Fibroblast of pulmonary artery (primary cell): ENCODE results near the gene NSD1.

Source experiments
- DNase-seq: peaks from one replicate; pipeline ENCODE4 v3.0.0-alpha.2; 2010; ENCODE audit warnings: low read depth
- H3K4me3 ChIP-seq: replicated peaks from 2 replicates; pipeline ENCODE4 v1.5.1; 2011; ENCODE audit warnings: low read depth, mild to moderate bottlenecking, control low read depth, low read length, moderate library complexity
- TF ChIP-seq, protein P1 (sequence below): IDR thresholded peaks from 2 replicates; pipeline ENCODE4 v1.5.1; 2011; ENCODE audit warnings: mild to moderate bottlenecking, control low read depth, low read length, inconsistent platforms; ENCODE audit errors: missing control alignments

NSD1 gene

DNA sequence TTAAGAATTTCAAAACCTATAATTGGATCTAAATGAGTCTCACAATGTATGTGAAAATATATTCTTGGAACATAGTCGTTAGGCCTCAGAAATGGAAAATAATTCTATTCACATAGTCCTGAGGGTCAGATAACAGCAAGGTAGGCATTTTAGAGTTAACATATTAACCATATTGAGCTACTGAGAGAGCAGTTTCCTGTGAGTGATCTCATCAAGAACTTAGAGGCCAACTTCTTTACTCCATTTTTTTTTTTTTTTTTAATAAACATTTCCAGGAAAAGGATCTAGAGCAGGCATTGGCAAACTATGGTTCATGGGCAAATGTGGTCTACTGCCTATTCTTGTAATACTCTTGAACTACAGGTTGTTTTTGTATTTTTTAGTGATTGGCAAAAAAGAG, 143.3 kb downstream of the NSD1 start:
- TF ChIP-seq, protein P1, sequence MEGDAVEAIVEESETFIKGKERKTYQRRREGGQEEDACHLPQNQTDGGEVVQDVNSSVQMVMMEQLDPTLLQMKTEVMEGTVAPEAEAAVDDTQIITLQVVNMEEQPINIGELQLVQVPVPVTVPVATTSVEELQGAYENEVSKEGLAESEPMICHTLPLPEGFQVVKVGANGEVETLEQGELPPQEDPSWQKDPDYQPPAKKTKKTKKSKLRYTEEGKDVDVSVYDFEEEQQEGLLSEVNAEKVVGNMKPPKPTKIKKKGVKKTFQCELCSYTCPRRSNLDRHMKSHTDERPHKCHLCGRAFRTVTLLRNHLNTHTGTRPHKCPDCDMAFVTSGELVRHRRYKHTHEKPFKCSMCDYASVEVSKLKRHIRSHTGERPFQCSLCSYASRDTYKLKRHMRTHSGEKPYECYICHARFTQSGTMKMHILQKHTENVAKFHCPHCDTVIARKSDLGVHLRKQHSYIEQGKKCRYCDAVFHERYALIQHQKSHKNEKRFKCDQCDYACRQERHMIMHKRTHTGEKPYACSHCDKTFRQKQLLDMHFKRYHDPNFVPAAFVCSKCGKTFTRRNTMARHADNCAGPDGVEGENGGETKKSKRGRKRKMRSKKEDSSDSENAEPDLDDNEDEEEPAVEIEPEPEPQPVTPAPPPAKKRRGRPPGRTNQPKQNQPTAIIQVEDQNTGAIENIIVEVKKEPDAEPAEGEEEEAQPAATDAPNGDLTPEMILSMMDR = no peak
- peak; percentile 16 for DNase-seq
- no peak overlapping the region for H3K4me3 ChIP-seq

DNA sequence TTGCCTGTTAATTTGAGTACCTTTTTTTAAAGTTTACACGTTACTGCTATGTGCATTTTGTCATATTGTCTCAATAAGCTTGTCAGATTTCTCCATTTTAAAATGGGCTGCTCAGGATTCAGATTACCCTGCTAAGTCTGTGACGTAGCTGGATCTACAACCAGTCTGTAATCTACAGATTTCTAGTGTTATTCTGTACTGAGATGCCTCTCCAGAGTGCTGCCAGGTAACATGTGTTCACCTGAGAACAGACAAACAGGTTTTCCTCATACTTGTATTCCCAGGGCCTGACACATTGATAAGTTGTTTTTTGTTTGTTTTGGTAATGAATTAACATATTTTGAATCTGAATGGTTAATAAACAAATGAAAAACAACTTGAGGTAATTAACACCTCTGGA, 154.6 kb downstream of the NSD1 start:
- no peak for DNase-seq
- TF ChIP-seq, protein P1 = no peak
- H3K4me3 ChIP-seq = no peak overlapping the region

DNA sequence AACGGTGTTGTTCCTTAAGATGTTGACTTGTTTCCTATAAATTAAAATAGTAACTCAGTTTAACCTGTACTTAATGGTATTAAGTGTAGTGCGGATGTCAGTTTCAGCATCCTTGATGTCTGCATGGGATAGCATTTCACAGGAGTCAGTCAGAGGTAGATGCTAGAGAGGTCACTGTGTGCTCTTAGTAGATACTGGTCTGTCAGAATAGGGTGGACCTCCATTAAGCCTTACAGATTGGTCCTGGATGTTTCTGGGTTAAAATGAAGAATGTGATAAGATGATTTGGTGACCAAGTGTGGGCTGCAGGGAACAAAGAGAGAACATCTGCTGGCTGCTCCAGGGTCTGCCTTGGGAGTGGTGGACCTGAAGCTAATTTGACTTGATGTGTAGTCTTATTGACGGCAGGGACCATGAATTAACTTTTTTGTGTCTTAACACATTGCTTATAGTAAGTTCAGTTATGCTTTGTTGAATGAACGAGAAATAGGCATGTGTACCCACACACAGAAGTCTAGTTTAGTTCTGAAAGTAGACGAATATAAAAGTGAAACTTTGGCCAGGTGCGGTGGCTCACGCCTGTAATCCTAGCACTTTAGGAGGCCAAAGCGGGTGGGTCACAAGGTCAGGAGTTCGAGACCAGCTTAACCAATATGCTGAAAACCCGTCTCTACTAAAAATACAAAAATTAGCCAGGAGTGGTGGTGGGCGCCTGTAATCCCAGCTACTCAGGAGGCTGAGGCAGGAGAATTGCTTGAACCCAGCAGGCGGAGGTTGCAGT, 157.4 kb downstream of the NSD1 start:
- no peak overlapping the region for H3K4me3 ChIP-seq
- no peak for DNase-seq
- TF ChIP-seq, protein P1 = no peak

DNA sequence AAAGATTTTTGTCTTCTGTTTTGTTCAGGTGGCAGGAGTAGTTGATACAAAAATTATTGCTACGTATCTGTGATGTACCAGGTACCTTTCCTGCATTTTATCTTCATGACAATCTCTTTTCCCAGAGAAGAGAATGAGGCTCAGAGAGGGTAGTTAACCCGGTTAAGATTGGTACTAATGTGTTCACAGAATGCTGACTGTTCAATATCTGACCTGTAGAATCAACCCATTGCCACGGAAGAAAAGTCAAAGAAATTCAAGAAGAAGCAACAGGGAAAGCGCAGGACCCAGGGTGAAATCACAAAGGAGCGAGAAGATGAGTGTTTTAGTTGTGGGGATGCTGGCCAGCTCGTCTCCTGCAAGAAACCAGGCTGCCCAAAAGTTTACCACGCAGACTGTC, 158.2 kb downstream of the NSD1 start:
- H3K4me3 ChIP-seq = no peak overlapping the region
- TF ChIP-seq, protein P1 = no peak
- DNase-seq = no peak

DNA sequence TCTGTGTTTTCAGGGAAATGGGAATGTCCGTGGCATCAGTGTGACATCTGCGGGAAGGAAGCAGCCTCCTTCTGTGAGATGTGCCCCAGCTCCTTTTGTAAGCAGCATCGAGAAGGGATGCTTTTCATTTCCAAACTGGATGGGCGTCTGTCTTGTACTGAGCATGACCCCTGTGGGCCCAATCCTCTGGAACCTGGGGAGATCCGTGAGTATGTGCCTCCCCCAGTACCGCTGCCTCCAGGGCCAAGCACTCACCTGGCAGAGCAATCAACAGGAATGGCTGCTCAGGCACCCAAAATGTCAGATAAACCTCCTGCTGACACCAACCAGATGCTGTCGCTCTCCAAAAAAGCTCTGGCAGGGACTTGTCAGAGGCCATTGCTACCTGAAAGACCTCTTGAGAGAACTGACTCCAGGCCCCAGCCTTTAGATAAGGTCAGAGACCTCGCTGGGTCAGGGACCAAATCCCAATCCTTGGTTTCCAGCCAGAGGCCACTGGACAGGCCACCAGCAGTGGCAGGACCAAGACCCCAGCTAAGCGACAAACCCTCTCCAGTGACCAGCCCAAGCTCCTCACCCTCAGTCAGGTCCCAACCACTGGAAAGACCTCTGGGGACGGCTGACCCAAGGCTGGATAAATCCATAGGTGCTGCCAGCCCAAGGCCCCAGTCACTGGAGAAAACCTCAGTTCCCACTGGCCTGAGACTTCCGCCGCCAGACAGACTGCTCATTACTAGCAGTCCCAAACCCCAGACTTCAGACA, 160.4 kb downstream of the NSD1 start:
- H3K4me3 ChIP-seq = no peak overlapping the region
- TF ChIP-seq, protein P1 = no peak
- DNase-seq = no peak

DNA sequence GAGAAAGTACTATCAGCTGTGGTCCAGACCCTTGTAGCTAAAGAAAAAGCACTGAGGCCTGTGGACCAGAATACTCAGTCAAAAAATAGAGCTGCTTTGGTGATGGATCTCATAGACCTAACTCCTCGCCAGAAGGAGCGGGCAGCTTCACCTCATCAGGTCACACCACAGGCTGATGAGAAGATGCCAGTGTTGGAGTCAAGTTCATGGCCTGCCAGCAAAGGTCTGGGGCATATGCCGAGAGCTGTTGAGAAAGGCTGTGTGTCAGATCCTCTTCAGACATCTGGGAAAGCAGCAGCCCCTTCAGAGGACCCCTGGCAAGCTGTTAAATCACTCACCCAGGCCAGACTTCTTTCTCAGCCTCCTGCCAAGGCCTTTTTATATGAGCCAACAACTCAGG, 161.1 kb downstream of the NSD1 start:
- TF ChIP-seq, protein P1 = no peak
- no peak for DNase-seq
- H3K4me3 ChIP-seq = no peak overlapping the region
